ENCODE results near the gene KRTAP5-6.

- no peak for TF ChIP-seq PBX3 (IDR thresholded peaks at IDR 0.05)
- TF ChIP-seq, protein P1, sequence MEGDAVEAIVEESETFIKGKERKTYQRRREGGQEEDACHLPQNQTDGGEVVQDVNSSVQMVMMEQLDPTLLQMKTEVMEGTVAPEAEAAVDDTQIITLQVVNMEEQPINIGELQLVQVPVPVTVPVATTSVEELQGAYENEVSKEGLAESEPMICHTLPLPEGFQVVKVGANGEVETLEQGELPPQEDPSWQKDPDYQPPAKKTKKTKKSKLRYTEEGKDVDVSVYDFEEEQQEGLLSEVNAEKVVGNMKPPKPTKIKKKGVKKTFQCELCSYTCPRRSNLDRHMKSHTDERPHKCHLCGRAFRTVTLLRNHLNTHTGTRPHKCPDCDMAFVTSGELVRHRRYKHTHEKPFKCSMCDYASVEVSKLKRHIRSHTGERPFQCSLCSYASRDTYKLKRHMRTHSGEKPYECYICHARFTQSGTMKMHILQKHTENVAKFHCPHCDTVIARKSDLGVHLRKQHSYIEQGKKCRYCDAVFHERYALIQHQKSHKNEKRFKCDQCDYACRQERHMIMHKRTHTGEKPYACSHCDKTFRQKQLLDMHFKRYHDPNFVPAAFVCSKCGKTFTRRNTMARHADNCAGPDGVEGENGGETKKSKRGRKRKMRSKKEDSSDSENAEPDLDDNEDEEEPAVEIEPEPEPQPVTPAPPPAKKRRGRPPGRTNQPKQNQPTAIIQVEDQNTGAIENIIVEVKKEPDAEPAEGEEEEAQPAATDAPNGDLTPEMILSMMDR (IDR thresholded peaks at IDR 0.05) = no peak
- TF ChIP-seq, protein P2, sequence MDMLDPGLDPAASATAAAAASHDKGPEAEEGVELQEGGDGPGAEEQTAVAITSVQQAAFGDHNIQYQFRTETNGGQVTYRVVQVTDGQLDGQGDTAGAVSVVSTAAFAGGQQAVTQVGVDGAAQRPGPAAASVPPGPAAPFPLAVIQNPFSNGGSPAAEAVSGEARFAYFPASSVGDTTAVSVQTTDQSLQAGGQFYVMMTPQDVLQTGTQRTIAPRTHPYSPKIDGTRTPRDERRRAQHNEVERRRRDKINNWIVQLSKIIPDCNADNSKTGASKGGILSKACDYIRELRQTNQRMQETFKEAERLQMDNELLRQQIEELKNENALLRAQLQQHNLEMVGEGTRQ (IDR thresholded peaks at IDR 0.05; ENCODE audit: borderline replicate concordance, low read depth, low read length) = no peak
- no peak for TF ChIP-seq EZH2phosphoT487 (IDR thresholded peaks at IDR 0.05; ENCODE audit: borderline replicate concordance, low read depth)
- no peak for TF ChIP-seq FOXM1 (IDR thresholded peaks at IDR 0.05; ENCODE audit: low read depth)
- no peak for TF ChIP-seq JUND (IDR thresholded peaks at IDR 0.05)
These were observed 2.0 kb upstream of the KRTAP5-6 start for GRCh38 chr11:1694846-1695547.
